Colonic mucosa (tissue), 4 donors: Measurements from ENCODE around the gene HSPA9. TPM values are rescaled to one million over a fixed set of nuclear protein-coding genes. Genes with fewer than 3 reads are reported as not detected.

Source experiments
- DNase-seq: peaks from one replicate; pipeline ENCODE4 v3.0.0-alpha.2; 2020
- H3K27ac ChIP-seq: fragments of 200-600 bp; one replicate; pipeline ENCODE4 v1.8.0; 2021
- H3K27me3 ChIP-seq: fragments of 200-600 bp; one replicate; pipeline ENCODE4 v1.8.0; 2021
- H3K36me3 ChIP-seq: fragments of 200-600 bp; one replicate; pipeline ENCODE4 v1.8.0; 2021
- H3K4me1 ChIP-seq: fragments of 200-600 bp; one replicate; pipeline ENCODE4 v1.8.0; 2021; ENCODE audit warnings: mild to moderate bottlenecking
- H3K4me3 ChIP-seq: fragments of 200-600 bp; one replicate; pipeline ENCODE4 v1.8.0; 2021
- H3K9ac ChIP-seq, 2 donors: one replicate each; pipeline ENCODE4 v1.7.0; 2013; ENCODE audit warnings: control low read depth in 2 of 2, low read depth in 2 of 2, low read length in 2 of 2
- H3K9me3 ChIP-seq: fragments of 200-600 bp; one replicate; pipeline ENCODE4 v1.8.0; 2021
- intact Hi-C: fragments of 100-400 bp; cut with DNase I; formaldehyde crosslinking; loops from one replicate; pipeline ENCODE4 v1.14.1; 2022
- total RNA-seq, 2 donors: library from RNA; stranded (reverse); fragmentation: NEBNext Ultra II Directional in 1 of 2; extraction: Animal tissue kit (Norgen Biotek cat#: 25700) in 1 of 2; gene quantifications; one replicate each; pipeline ENCODE4 v1.2.1, GENCODE V29; 2021
- TF ChIP-seq, protein P1 (sequence below): fragments of 200-600 bp; IDR thresholded peaks from one replicate; pipeline ENCODE4 v1.8.0; 2022; ENCODE audit warnings: antibody characterized with exemption, mild to moderate bottlenecking
- donor health status: healthy.
- donor health status: DM: no; HTN: no; CAD: no.
- donor health status: DM: no; HTN: no; CAD: no.

HSPA9 gene
- total RNA-seq, 2 donors from 2014 or later = 196 to 289 TPM

DNA sequence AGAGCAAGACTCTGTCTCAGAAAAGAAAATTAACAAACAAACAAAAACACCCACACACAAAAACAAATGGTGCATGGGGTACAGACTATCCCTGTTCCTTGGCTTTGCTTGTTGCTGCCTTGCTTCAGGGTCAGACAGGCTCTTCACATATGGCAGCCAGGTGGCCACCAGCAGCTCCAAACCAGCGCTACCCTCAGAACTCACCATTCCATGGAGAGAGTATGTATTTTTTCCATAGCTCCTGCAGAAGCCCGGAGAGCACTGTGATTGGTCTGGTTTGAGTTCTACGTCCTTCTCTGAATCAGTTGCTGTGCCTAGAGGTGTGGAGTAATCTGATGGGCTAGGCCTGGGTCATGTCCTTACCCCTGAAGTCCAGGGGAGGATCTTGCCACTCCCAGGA lies 25.2 kb upstream of the HSPA9 start:
- no peak overlapping the region for H3K4me3 ChIP-seq
- intact Hi-C loops = loop anchor here (10.0 kb wide), 1 partner anchor 1116 kb away; no protein-coding TSS in a partner anchor
- no peaks in the 10 kb centered on the region for H3K4me1 ChIP-seq
- H3K36me3 ChIP-seq = no peaks in the 10 kb centered on the region
- no peak for DNase-seq
- no peaks in the 10 kb centered on the region for H3K9me3 ChIP-seq
- TF ChIP-seq, protein P1, sequence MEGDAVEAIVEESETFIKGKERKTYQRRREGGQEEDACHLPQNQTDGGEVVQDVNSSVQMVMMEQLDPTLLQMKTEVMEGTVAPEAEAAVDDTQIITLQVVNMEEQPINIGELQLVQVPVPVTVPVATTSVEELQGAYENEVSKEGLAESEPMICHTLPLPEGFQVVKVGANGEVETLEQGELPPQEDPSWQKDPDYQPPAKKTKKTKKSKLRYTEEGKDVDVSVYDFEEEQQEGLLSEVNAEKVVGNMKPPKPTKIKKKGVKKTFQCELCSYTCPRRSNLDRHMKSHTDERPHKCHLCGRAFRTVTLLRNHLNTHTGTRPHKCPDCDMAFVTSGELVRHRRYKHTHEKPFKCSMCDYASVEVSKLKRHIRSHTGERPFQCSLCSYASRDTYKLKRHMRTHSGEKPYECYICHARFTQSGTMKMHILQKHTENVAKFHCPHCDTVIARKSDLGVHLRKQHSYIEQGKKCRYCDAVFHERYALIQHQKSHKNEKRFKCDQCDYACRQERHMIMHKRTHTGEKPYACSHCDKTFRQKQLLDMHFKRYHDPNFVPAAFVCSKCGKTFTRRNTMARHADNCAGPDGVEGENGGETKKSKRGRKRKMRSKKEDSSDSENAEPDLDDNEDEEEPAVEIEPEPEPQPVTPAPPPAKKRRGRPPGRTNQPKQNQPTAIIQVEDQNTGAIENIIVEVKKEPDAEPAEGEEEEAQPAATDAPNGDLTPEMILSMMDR = no peak
- no peak overlapping the region for H3K9ac ChIP-seq
- H3K27ac ChIP-seq = no peak overlapping the region
- H3K27me3 ChIP-seq = no peaks in the 10 kb centered on the region

DNA sequence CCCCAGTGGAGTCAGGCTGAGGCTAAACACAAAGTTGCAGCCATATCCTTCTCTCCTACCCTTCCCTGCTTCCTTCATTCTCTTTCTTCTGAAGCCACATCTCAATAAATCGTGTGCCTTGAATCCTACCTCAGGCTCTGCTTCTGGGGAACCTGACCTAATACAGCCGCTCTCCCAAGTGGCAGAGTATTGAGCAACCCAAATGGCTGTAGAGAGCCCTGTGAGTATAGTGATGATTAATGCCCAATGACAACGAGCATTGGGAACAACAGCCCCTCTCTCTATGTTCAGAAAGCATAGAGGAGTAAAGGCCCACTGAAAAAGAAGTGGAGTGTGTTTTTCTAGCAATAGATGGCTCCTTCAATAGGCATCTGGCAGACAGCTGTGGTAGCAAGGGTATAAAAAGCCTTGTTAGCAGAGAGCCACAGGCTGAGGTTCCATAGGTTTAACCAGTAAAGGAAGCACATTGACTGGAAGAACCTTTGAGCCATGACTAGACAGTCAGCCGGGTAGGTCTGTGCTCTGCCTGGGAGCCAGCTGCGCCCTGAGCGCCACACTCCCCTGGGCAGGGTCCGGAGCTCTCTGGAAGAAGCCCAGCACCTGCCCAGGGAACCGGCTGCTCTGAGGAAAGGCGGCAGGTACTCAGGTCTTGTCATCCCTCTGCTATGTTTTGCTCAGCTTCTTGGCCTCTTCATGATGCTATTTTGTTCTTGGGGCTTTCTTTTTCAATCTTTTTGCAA lies 22.6 kb upstream of the HSPA9 start:
- no peak overlapping the region for H3K4me3 ChIP-seq
- no peaks in the 10 kb centered on the region for H3K27me3 ChIP-seq
- H3K36me3 ChIP-seq = no peaks in the 10 kb centered on the region
- no peak overlapping the region for H3K27ac ChIP-seq
- no peak overlapping the region for H3K9ac ChIP-seq
- intact Hi-C loops = no loop called here
- TF ChIP-seq, protein P1 = no peak
- no peaks in the 10 kb centered on the region for H3K4me1 ChIP-seq
- no peak for DNase-seq
- H3K9me3 ChIP-seq = no peaks in the 10 kb centered on the region

DNA sequence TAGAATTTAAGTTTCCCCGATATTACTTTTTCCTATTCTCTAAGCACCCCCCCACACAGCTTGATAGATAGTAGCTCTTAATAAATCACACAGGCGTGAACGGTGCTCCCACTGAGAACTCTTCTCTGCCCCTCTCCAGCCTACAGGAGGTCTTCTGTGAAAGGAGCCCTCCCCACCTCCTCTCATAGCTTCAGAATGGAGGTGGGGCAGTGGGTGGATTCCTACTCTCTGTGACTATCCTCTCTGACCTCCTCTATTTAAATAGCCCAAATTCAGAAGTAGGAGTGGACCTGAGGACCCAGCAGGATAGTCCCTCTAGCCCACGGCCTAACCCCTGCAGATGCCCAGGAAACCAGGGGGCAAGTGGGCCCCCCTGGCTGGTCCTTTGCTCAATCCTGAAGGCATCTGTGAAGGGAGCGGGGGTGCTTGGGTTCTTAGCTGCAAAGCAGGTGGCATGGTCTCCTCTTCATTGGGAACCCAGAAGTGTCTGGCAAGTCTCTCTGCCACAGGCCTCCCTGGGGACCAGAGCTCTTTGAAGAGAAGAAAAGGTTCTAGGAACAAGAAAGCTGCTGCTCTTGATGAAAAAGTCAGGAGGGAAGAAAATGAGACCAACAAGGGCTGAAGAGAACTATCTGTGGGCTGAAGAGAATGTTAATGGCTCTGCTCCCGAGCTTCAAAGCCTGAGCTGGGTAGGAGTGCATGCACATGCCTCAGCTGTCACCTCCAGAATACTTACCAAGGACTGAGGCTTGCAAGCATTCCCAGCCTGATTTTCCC lies 21.1 kb upstream of the HSPA9 start:
- no peaks in the 10 kb centered on the region for H3K4me1 ChIP-seq
- no peak for DNase-seq
- no peak overlapping the region for H3K4me3 ChIP-seq
- no peaks in the 10 kb centered on the region for H3K27me3 ChIP-seq
- no peaks in the 10 kb centered on the region for H3K9me3 ChIP-seq
- no peak overlapping the region for H3K9ac ChIP-seq
- no peaks in the 10 kb centered on the region for H3K36me3 ChIP-seq
- TF ChIP-seq, protein P1 = no peak
- no peak overlapping the region for H3K27ac ChIP-seq
- intact Hi-C loops = no loop called here

DNA sequence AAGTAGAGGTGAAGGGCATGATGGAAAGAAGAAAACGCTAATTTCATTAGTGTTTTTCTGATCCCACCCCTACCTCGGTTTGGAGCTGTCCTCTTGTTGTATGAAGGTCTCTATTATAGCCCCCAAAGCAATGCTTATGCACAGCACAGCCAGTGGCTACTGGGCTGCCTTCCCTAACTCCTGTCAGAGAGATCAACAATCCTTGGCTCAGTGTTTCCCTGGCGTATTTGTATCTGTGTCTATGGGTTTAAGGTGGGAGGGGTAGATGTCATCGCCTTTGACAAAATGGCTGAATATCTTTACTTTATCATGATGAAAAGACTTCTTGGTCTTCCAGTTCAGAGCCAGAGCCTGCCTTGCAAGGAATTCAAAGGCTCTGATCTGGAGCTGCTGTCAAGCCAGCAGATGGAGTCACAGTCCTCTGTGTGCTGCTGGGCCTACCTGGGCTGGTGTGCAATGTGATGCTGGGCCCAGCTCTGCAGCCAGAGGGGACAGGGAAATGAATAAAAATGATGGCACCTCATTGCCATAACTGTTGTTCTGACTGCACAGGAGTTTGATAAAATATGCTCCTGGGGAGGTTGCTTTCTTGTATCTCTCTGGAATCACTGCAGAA lies 20.1 kb upstream of the HSPA9 start:
- DNase-seq = no peak

More for the DNA sequence above, 20.1 kb upstream of the HSPA9 start:
- no peaks in the 10 kb centered on the region for H3K4me1 ChIP-seq
- no peaks in the 10 kb centered on the region for H3K36me3 ChIP-seq
- H3K9ac ChIP-seq = no peak overlapping the region
- no peaks in the 10 kb centered on the region for H3K27me3 ChIP-seq
- no peak overlapping the region for H3K4me3 ChIP-seq
- H3K27ac ChIP-seq = no peak overlapping the region
- intact Hi-C loops = no loop called here
- TF ChIP-seq, protein P1 = no peak
- no peaks in the 10 kb centered on the region for H3K9me3 ChIP-seq
